ENCODE data around the gene GRB14. TPM values are rescaled to one million over a fixed set of nuclear protein-coding genes. Genes with fewer than 3 reads are reported as not detected.
"Not testable (repeated sequence)": the region's sequence is repeated elsewhere in the genome, so short reads cannot be mapped to it uniquely, and the experiment has no call there.

Gene GRB14
- total RNA-seq, 1 donor from 2014 or later = 0.43 TPM

DNA sequence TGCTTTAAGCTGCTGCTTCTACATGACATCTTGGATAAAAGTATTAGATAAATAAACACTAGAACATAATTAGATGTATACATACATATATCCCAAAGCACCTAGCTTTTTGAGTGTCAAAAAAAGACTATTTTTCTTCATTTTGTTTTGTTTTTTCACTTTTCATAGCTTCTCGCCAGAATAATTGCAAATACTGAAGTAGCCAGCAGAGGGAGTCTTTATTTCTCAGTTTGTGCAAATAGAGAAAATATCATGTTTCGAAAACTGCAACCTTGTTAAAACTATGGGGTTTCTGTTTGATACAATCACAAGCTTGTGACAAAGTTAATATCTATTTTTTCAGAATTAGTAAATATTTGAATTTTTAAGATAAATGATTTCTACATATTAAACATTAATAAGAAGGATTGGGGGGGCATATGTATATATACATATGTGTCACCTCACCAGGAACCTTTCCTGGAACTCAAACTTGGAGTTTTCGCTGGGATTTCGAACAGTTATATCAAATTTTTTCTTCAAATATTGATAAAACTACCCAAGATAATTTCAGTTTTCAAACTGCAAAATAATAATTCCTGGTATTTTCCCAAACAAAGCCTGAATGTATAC is 61.0 kb downstream of the GRB14 start:
- peak; percentile 61 for DNase-seq (ENCODE audit: low read depth)

DNA sequence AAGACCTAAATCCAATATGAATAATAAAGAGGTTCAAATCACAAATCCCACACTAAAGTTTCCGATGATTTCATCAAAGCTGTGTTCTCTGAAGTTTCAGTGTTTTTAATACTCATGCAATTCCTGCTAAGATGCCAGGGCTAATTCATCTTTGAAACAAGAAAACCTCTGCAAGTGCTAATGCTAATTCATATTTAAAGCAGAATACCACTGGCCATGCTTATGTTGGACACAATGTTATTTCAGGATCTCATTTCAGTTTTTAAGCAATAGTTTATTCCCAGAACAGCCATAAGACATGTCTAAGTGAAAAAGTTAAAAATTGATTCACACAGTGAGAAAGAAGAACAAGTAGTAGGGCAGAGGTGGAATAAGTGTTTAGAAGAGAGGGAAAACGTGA is 62.8 kb downstream of the GRB14 start:
- DNase-seq (ENCODE audit: low read depth) = no peak

DNA sequence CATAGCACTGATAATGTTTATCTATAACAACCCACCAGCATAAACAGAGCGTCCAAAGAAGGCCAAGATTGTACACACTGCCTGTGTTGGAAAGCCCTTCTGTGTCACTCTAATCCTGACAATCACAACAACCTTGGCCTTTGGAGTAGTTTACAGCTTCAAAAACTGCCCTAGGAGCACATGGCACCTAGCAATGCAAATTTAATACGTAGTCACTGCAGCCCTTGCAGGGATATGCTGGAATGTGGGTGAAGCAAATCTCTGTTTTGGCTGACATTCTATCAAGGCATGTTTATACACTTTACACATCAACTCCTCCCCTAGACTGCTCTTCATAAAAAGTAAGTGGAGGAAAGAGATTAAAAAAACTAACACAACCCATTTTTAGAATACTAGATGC is 66.8 kb downstream of the GRB14 start:
- no peak for DNase-seq (ENCODE audit: low read depth)

DNA sequence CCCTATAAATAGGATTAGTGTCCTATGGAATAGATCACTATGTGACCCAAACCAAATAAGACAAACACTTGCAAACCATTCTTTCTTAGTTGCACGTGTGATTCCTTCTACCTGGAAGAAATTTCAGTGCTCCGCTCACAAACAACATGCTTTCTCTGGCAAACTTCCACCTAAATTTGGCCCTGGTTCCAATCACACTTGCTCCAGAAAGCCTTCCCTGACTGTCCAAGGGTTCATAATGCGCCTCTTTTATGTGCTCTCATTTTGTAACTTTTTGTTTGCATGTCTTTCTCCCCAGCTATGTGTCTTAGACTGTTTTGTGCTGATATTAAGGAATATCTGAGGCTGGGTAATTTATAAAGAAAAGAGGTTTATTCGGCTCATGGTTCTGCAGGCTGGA is 69.8 kb downstream of the GRB14 start:
- no peak for DNase-seq (ENCODE audit: low read depth)

DNA sequence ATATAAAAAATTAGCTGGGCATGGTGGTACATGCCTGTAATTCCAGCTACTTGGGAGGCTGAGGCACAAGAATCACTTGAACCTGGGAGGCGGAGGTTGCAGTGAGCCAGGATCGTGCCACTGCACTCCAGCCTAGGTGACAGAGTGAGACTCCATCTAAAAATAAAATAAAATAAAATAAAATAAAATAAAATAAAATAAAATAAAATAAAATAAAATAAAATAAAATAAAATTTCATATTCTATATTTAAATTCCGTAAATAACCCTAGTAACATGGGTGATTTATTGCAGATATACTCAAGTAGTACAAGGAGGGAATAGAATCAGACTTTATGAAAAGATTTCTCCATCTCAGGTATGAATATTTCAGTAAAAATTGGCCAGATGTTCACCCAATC is 71.6 kb downstream of the GRB14 start:
- DNase-seq (ENCODE audit: low read depth) = not testable (repeated sequence)

DNA sequence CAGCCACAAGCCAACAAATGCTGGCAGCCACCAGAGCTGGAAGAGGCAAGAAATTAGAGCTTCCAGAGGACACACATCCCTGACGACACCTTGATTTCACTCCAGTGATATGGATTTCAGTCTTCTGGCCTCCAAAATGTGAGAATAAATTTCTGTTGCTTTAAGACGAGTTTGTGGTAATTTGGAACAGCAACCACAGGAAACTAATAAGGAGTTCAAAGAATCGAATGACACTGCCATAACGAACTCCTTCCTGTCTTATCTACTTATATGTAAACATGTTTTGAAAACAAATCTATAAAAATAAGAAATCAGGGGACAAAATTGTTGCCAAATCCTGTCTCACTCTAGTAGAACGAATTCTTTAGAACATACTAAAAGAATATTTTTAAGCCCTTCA is 75.8 kb downstream of the GRB14 start:
- no peak for DNase-seq (ENCODE audit: low read depth)

DNA sequence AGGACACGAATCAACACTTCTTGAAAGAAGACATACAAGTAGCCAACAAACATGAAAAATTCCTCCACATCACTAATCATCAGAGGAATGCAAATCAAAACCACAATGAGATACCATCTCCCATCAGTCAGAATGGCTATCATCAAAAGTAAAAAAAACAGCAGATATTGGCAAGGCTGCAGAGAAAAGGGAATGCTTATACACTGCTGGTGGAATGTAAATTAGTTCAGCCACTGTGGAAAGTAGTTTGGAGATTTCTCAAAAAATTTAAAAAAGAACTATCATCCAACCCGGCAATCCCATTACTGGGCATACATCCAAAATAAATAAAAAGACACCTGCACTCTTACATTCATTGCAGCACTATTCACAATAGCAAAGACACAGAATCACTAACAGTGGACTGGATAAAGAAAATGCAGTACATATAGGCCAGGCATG is 78.7 kb downstream of the GRB14 start:
- DNase-seq (ENCODE audit: low read depth) = peak; percentile 53

DNA sequence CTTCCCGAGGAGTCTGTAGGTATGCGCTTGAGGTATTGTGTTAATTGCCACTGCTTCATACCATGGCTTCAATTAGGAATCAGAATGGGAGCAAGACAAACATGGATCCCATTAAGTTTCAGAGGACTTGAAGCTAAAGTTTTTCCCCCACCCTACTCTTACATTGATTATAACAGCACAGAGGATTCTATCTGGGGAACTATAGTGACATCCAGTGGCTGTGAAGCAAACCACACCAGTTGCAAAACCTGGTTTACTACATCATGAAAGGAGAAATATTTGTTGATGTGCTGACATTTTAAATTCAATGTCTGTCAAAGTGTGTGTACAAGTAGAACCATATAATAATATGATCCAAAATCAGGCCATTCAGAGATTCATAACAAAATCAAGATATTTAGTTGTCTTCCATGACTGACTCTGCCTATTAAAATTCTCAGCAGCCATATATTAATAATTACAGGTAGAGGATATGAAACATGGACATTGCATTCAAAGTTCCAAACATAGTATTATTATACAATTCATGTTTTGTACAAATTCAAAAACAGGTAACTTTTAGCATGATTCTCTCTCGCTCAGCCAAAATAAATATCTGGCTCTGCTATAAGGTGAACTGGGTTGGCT is 82.9 kb downstream of the GRB14 start:
- DNase-seq (ENCODE audit: low read depth) = peak; percentile 68

DNA sequence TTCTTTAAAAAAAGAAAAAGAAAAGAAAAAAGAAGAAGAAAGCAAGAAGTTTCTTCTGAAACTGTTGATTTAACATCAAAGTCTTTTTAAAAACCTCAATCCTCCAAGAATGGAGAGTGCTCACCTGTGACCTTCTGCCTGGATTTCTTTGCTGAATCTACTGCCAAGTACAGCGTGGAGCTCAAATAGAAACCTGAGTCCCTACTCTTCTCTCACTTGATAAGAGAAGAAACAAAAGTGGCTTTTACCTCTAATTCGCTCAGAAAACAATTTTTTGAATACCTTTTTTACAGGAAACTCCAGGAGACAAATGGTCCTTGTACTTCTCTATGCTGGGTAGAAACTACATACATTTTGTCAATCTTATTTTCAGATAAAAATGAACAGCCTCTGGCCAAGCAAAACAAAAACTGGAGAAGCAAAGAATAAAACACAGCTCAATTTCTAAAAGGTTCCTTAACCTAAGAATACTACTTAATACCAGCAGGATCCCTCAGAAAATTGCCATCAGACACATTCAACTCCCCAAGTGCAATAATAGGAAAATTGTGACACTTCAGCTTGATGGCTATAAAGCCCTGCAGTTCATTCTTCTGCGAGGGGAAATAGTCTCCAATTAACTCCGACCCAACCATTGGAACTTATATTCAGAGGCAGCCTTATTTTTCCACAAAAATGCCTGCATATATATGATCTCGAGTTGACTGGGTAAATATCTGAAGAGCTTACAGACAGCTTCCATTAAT is 85.8 kb downstream of the GRB14 start:
- no peak for DNase-seq (ENCODE audit: low read depth)

DNA sequence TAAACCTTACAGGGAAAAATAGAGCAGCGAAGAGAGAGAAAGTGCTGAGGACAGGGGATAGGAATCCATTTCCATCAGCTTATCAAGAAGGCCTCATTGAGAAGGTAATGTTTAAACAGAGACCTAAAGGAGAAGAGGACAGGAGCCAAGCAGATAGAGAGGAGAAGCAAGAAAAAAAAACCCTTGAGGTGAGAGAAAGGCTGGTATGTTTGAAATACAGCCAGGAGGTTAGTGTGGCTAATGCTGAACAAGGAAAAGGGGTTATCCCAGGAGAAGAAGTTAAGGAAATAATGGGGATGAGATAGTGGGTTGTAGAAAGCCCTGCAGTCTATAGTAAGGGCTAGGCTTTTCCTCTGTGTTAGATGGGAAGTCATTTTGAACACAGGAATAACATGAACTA is 90.8 kb downstream of the GRB14 start:
- DNase-seq (ENCODE audit: low read depth) = no peak

DNA sequence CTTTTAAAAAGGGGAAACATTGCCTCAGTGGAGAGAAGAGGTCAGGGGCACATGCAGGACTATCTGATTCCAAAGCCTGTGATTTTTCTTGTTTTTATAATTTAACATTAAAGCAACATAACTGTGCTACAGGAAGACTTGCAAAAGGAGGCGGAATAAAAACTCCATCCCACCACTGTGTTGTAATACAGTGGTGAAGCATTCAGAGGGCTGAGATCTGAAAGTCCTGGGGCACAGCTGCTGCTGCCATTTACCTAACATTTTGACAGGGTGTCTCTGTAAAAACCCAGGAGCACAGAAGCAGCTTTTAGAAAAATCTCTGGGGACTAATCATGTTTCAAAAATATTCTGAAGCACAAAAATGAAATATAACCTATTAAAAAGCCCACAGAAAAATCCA is 97.6 kb downstream of the GRB14 start:
- peak; percentile 95 for DNase-seq (ENCODE audit: low read depth)

DNA sequence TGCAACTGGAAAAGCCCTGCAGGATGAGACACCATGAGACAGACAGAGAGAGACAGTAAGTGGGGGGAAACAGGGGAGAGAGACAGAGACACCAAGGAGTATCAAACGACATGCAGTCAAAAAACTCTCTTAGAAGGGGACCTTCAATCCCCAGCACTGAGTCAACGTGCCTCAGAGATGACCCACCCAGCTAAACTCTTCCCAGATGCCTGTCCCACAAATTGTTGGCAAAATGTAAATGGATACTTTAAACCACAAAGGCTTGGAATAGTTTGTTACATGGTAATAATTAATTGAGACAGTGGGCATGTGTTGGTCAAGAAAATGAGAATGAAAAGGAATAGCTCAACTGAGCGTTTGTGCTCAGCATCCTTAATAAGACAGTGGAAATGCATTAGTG is 98.3 kb downstream of the GRB14 start:
- peak; percentile 93 for DNase-seq (ENCODE audit: low read depth)

DNA sequence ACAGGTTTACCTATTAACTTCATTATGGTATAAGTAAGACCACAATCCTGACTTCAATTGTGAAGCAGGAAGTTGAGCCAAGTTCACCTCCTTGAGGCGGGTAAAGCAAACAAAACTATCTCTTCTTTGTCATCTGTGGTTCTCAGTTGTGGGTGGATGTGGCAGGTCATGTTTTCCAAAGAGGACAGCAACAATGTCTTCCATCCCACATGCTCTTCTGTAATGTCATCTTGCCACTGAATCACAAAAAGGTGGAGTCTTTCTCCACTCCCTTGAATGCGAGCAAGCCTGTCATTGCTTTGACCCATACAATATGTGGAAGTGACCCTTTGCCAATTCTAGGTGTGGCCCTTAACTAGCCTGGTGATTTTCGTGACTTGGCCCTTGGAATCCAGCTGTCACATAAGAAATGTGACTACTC is 98.7 kb downstream of the GRB14 start:
- DNase-seq (ENCODE audit: low read depth) = peak; percentile 78

DNA sequence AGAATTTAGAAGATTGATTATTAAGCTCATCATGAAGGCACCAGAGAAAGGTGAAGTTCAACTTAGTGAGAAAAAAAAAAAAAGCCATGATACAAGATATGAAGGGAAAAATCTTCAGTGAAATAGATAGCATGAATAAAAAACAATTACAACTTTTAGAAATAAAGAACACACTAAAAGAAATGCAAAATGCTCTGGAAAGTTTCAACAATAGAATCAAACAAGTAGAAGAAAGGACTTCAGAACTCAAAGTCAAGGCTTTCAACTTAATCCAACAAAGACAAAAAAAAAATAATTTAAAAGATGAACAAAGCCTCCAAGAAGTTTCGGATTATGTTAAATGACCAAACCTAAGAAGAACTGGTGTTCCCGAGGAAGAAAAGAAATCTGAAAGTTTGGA is 105.5 kb downstream of the GRB14 start:
- peak; percentile 18 for DNase-seq (ENCODE audit: low read depth)

DNA sequence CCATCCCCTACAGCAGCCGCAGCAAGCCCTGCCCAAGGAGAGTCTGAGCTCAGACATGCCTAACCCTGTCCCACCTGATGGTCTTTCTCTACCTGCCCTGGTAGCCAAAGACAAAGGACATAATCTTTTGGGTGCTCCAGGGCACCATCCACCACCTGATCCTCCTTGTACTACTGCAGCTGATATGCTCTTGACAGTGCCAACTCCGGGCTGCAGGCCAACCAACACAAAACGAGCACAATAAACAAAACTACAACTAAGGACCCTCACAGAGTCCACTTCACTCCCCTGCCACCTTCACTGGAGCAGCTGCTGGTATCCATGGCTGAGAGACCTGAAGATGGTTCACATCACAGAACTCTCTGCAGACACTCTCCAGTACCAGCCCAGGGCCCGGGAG is 106.3 kb downstream of the GRB14 start:
- DNase-seq (ENCODE audit: low read depth) = no peak

DNA sequence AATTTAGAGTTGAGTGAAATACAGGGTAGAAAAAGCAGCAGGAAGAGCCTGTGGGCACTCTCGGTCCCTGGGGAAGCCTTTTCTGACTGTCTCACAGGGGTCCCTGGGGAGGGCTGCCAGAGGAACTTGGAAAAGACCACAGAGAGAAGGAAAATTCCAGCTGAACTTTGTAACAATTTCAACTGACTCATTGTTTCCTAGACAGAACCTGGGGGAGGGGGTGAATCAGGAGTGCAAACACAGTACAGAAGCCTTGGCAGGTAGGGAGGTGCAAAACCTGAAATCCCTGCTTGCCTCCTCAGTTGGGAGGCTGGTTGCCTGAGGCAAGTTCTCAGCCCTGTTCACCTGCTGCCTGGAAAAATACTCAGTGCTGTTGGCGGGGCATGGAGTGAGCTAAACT is 106.8 kb downstream of the GRB14 start:
- DNase-seq (ENCODE audit: low read depth) = peak; percentile 11

DNA sequence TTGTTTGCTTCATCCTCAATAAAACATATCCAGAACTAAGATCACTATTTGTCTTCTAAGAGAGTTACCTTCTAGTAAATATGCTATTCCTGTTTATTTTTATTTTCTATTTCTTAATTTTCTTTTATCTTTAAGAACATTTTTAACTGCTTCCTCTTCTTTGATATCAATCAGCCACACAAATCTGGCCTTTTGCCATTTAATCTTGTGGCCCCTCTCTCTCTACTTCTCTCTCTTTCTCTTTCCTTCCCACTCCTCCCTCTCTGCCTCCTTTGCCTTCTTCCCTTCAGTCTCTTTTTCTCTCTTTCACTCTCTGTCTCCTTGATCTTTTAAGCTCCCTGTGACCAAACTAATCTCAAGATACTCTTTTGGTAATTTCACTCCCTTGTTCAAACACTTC is 108.4 kb downstream of the GRB14 start:
- DNase-seq (ENCODE audit: low read depth) = no peak

DNA sequence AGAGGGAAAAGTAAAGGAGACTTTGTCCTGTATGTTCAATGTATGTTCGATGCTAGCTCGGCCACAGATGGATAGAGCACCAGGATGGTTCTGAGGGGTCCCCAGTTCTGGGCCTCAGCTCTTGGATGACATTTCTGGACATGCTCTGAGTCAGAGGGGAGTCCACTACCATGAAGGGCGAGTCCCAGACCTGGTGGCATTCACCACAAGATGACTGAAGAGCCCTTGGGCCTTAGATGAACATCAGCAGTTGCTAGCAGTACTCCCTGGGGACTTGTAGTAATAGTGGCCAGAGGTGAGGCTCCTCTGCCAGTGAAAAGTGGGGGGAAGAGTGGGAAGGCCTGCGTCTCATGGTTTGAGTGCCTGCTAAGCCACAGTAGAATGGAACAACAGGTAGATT is 109.5 kb downstream of the GRB14 start:
- peak; percentile 61 for DNase-seq (ENCODE audit: low read depth)

DNA sequence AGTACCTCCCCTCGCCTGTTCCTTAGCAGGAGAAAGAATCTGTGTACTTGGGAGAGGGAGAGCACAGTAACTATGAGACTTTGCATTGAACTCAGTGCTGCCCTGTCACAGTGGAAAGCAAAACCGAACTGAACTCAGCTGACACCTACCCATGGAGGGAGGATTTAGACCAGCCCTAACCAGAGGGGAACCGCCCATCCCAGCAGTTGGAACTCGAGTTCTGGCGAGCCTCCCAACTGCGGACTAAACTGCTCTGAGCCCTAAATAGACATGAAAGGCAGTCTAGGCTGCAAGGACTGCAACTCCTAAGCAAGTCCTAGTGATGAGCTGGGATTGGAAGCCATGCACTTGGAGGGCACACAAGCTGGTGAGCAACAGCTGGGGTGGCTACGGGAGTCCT is 110.4 kb downstream of the GRB14 start:
- DNase-seq (ENCODE audit: low read depth) = peak; percentile 88

DNA sequence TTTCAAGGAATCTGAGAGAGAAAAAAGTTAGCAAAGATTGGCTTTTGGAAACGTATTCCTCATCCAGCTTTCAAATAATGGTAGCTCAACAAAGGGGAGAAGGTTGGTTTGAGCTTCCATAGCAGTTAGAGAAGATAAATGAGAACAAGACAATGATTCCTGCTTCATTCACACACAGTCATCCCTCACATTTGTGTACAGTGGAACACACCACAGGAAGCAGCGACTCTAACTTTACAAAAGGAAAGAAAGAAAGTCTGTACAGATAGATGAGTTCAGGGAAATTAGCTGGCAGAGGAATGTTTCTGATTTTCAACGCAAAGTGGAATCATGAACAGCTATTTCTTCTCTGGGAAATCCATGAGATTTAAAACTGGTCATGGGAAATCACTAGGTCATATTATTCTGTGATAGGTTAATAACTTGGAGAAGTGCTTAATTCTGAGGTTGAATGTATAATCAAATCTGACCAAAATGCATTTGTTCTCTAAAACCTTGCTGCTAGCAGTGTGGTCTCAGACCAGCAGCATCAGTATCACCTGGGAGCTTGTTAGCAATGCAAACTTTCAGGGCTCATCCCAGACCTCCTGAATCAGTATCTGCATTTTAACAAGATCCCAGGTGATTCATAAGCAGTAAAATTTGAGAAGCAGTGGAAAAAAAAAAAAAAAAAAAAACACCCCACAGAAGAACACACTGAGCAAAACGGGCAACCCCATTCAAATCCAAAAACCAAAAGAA is 112.0 kb downstream of the GRB14 start:
- DNase-seq (ENCODE audit: low read depth) = no peak

DNA sequence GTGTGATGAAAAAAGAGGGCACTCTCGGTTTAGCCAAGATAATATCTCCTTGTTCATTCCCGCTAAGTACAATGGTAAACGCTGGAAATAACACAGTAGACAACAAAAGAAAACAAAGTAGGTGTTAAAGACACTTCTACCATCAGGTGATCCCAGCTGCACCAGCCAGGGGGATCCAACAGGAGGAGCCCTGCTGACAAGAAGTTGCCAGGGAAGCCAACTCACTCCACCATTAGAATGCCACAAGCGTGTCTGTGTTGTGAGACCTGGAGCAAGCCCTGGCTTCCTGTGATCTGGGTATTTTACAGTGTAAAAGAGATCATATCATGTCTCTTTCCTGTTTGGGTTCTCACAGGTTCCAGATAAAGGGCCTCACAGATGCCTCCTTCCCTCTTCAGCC is 117.0 kb downstream of the GRB14 start:
- peak; percentile 22 for DNase-seq (ENCODE audit: low read depth)

DNA sequence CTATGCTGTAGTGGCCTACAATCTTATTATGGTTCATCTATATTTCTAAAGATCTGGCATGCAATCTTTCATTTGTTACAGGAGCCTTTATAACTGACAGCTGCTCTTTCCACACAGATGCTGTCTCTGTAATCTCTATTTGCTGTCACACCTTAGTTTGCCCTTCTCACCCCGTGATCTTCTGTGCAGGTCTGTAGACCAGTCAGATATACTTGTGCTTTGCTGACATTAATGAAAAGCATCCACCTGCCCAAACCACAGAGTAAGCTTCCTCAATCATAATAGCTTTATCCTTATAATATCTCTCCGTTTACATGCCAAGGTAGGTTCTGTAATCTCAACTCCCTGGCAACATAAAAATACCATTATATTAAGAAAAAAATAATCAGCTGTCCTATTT is 122.4 kb downstream of the GRB14 start:
- no peak for DNase-seq (ENCODE audit: low read depth)
